Activated B cell treated with CpG ODN at 0.5 μM for 24 hours (primary cell): ENCODE data around the gene STX1A. TPM values are rescaled to one million over a fixed set of nuclear protein-coding genes. Genes with fewer than 3 reads are reported as not detected.
"Not testable (repeated sequence)": the region's sequence is repeated elsewhere in the genome, so short reads cannot be mapped to it uniquely, and the experiment has no call there.

Source experiments
- ATAC-seq: fragments of 200-7000 bp; cut with Tn5 transposase; one replicate; pipeline ENCODE4 v1.10.0; 2021; ENCODE audit warnings: low read depth, mild to moderate bottlenecking, moderate library complexity
- CTCF ChIA-PET: fragments of 350-600 bp; sonication (Branson Sonifier 250); formaldehyde crosslinking; loops from one replicate; lab custom pipeline; 2021; ENCODE audit warnings: antibody characterized with exemption; lab: Charles Lee
- POLR2A ChIA-PET: fragments of 350-600 bp; sonication (Branson Sonifier 250); formaldehyde crosslinking; loops from one replicate; lab custom pipeline; 2021; ENCODE audit warnings: antibody characterized with exemption; lab: Charles Lee
- DNase-seq: peaks from one replicate; pipeline ENCODE4 v3.0.0; 2022
- H3K27ac Mint-ChIP-seq: one replicate; pipeline ENCODE4 v1.8.0; 2020; ENCODE audit warnings: mixed read lengths
- H3K27me3 Mint-ChIP-seq: one replicate; pipeline ENCODE4 v1.8.0; 2021; ENCODE audit warnings: mixed read lengths
- H3K36me3 Mint-ChIP-seq: one replicate; pipeline ENCODE4 v1.8.0; 2021; ENCODE audit warnings: low read depth, mixed read lengths
- H3K4me1 Mint-ChIP-seq: one replicate; pipeline ENCODE4 v1.8.0; 2021; ENCODE audit warnings: mixed read lengths
- H3K4me3 Mint-ChIP-seq: one replicate; pipeline ENCODE4 v1.8.0; 2020; ENCODE audit warnings: mild to moderate bottlenecking, mixed read lengths
- H3K9me3 Mint-ChIP-seq: one replicate; pipeline ENCODE4 v1.8.0; 2020; ENCODE audit warnings: mixed read lengths
- intact Hi-C: fragments of 100-400 bp; cut with micrococcal nuclease; formaldehyde crosslinking; loops from one replicate; pipeline ENCODE4 v1.15.1; 2024
- total RNA-seq: library from RNA; stranded (reverse); gene quantifications from 2 replicates; pipeline ENCODE4 v1.2.3, GENCODE V29; 2022
- TF ChIP-seq, protein P1 (sequence below): fragments of 200-600 bp; IDR thresholded peaks from one replicate; pipeline ENCODE4 v1.8.0; 2022; ENCODE audit warnings: antibody characterized with exemption, mild to moderate bottlenecking

STX1A gene
- total RNA-seq, 1 donor from 2014 or later = 1.8 TPM

DNA sequence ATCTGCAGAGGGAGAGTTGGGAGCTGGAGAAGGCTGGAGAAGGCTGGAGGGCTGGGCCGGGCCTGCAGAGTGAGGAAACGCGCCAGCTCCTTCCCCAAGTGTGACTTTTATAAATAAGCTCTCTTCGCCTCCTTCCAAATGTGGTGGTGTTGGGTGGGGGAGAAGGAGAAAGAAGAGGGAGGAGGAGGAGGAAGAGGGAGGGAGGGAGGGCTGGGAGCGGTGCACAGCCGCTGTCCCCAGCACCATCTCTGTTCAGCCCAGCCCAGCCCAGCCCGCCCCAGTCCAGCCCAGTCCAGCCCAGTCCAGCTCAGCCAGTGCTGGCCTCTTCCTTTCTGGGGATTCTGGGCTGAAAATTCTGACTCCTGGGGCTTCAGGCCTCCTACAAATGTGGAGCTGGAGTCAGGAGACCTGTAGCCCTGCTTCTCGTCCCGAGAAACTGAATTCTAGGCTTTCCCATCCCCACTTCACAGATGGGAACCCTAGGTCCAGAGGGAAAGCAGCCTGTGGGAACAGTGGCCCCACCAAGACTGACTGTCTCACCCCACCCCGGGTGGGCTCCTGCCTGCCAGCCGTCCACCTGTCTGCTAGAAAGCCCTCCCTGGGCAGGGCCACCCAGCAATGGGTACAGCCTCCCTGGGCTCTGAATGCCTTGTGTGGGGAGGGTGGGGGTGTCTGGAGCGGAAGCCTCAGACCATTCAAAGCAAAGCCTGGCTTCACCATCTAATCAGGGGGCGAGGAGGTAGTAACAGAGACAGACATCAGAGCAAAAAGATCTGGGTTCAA lies 2.3 kb downstream of the STX1A start:
- POLR2A ChIA-PET = interaction anchor here (0.6 to 1.4 kb wide), 4 partner anchors 9 to 195 kb away, joined by 3 to 12 read pairs (median 7); partner anchors contain the start of genes ABHD11 and BAZ1B
- Mint-ChIP-seq H3K9me3 (no peaks in the 10 kb centered on the region), H3K4me1 (peaks cover 21% of the 10 kb centered on the region), H3K4me3 (peak overlapping the region; percentile 68), H3K36me3 (no peaks in the 10 kb centered on the region), H3K27ac (no peak overlapping the region), H3K27me3 (peaks cover 37% of the 10 kb centered on the region)
- no peak for DNase-seq
- CTCF ChIA-PET = no interaction called here
- no peak for ATAC-seq
- TF ChIP-seq, protein P1, sequence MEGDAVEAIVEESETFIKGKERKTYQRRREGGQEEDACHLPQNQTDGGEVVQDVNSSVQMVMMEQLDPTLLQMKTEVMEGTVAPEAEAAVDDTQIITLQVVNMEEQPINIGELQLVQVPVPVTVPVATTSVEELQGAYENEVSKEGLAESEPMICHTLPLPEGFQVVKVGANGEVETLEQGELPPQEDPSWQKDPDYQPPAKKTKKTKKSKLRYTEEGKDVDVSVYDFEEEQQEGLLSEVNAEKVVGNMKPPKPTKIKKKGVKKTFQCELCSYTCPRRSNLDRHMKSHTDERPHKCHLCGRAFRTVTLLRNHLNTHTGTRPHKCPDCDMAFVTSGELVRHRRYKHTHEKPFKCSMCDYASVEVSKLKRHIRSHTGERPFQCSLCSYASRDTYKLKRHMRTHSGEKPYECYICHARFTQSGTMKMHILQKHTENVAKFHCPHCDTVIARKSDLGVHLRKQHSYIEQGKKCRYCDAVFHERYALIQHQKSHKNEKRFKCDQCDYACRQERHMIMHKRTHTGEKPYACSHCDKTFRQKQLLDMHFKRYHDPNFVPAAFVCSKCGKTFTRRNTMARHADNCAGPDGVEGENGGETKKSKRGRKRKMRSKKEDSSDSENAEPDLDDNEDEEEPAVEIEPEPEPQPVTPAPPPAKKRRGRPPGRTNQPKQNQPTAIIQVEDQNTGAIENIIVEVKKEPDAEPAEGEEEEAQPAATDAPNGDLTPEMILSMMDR = no peak
- intact Hi-C loops = no loop called here

DNA sequence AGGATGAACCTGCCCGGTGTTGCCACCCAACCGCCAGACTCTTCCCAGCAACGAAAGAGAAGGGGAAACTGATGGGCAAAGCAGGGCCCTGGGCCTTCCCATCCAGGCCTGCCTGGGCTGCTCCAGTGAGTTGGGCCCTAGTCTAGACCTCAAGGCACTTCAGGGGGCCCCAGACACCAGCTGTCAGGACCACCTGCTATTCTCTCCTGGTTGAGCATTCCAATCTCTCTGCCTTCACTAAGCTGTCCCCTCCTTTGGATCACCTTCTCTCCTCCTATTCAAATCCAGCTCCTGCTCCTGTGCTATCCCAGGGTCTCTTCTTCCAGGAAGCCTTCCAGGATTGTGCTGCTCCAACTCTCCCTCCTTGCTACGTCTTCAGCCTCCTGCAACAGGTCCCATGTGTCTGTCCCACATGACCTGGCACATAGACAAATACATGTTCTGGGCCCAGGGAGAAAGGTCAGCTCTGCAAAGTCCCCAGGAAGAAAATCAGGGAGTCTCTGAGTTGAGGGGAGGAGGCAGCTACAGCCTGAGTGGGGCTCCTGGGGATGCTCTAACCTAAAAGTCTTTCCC lies 3.1 kb downstream of the STX1A start:
- CTCF ChIA-PET = no interaction called here

DNA sequence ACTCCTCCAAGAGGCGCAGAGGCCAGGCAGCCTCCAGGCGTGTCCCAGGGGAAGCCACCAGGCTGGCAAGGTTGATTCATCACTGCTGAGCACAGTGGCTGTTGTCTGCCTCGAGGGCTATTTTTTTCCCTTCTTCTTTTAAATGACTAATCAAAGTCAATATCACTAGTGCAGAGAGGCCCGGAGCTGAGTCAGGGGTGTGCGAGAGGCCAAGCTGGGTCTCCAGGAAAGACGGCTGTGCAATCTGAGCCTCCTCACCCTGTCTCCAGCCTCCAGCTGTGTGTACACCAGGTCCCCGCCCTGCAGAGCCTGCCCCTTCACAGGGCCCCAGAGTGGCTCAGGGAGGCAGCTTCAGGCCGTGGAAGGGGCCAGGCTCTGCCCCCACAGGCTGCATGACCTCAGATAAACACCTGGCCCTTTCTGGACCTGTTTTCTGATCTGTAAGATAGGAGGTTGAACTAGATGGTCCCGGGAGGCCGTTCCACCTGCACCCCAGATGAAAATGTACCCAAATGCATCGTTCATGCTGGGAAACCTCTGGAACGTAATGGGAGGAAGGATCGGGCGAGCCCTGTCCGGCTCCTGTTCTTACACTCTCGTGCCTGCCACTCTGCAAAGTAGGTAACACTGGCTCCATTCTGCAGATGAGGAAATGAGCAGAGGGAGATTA lies 3.7 kb downstream of the STX1A start:
- no peaks in the 10 kb centered on the region for H3K36me3 Mint-ChIP-seq
- TF ChIP-seq, protein P1 = no peak
- H3K27me3 Mint-ChIP-seq = peaks cover 40% of the 10 kb centered on the region
- intact Hi-C loops = no loop called here
- ChIA-PET CTCF (no interaction called here), POLR2A (no interaction called here)
- DNase-seq (no peak), ATAC-seq (peak; percentile 25)
- no peak overlapping the region for H3K4me3 Mint-ChIP-seq
- peaks cover 21% of the 10 kb centered on the region for H3K4me1 Mint-ChIP-seq
- H3K9me3 Mint-ChIP-seq = no peaks in the 10 kb centered on the region
- H3K27ac Mint-ChIP-seq = no peak overlapping the region

More for the DNA sequence above, 3.1 kb downstream of the STX1A start:
- Mint-ChIP-seq H3K27ac (no peak overlapping the region), H3K4me1 (peaks cover 21% of the 10 kb centered on the region), H3K27me3 (peaks cover 40% of the 10 kb centered on the region), H3K4me3 (no peak overlapping the region), H3K36me3 (no peaks in the 10 kb centered on the region), H3K9me3 (no peaks in the 10 kb centered on the region)
- ATAC-seq (no peak), DNase-seq (no peak)
- TF ChIP-seq, protein P1 = no peak
- intact Hi-C loops = no loop called here
- POLR2A ChIA-PET = interaction anchor here (0.6 to 1.4 kb wide), 2 partner anchors 9 to 22 kb away, joined by 3 to 12 read pairs; partner anchors contain the start of gene ABHD11

DNA sequence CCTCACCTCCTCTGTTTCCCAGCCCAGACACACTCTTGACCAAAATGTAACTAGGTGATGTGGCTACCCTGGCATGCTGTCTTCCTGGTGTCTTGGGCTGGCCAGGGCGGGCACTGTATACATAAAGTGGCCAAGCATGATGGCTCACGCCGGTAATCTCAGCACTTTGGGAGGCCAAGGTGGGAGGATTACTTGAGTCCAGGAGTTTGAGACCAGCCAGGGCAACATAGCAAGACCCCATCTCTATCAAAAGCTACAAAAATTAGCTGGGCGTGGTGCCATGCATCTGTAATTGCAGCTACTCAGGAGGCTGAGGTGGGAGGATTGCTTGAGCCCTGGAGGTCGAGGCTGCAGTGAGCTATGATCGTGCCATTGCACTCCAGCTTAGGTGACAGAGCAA lies 6.2 kb downstream of the STX1A start:
- H3K4me3 Mint-ChIP-seq, H3K36me3 Mint-ChIP-seq, ATAC-seq, H3K27ac Mint-ChIP-seq, H3K9me3 Mint-ChIP-seq, DNase-seq, intact Hi-C loops, POLR2A ChIA-PET: not testable (repeated sequence)
- peaks cover 10% of the 10 kb centered on the region for H3K4me1 Mint-ChIP-seq
- H3K27me3 Mint-ChIP-seq = peaks cover 35% of the 10 kb centered on the region
- CTCF ChIA-PET = interaction anchor here (0.7 kb wide), 1 partner anchor 106 kb away, joined by 3 read pairs; no protein-coding TSS in a partner anchor

DNA sequence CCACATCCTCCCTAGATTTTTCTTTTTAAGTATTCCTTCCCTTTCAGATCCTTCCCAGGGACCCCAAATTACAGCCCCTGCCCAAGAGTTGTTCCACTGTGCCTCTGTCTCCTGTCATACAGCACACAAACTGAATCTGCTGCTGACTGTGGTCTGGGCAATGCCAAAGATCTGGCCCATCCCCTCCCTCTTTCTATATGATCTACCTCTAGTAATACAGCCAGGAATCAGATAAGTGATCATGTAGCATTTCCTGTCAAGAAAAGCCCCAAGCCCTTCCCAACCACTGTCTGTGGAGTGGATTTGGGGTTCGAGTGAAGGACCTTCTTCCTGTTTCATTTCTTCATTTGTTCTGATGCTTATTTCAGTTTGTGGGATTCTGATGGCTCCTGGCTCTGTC lies 6.7 kb downstream of the STX1A start:
- TF ChIP-seq, protein P1 = no peak
- CTCF ChIA-PET = interaction anchor here (0.7 kb wide), 1 partner anchor 106 kb away, joined by 3 read pairs; no protein-coding TSS in a partner anchor
- H3K36me3 Mint-ChIP-seq = no peaks in the 10 kb centered on the region
- no peaks in the 10 kb centered on the region for H3K9me3 Mint-ChIP-seq
- no peak overlapping the region for H3K27ac Mint-ChIP-seq
- H3K4me1 Mint-ChIP-seq = peaks cover 5% of the 10 kb centered on the region
- H3K4me3 Mint-ChIP-seq = no peak overlapping the region
- intact Hi-C loops = no loop called here
- no peak for DNase-seq
- H3K27me3 Mint-ChIP-seq = peaks cover 32% of the 10 kb centered on the region
- ATAC-seq = no peak
- POLR2A ChIA-PET = no interaction called here
